Endothelial cell of umbilical vein (primary cell): ENCODE measurements around the gene HRH2. TPM values are rescaled to one million over a fixed set of nuclear protein-coding genes. Genes with fewer than 3 reads are reported as not detected.

Experiments
- BruUV-seq: library from RNA; stranded (reverse); fragments of 400-500 nt; replicated peaks from 2 replicates; lab custom pipeline; 2021; lab: Mats Ljungman, UMichigan
- CTCF ChIA-PET: fragments of 300-600, 350-600 bp; sonication (Branson Sonifier 250); formaldehyde crosslinking; loops from one replicate; lab custom pipeline; 2021; ENCODE audit warnings: antibody characterized with exemption, inconsistent platforms; lab: Charles Lee
- POLR2A ChIA-PET: fragments of 300-600, 350-600 bp; sonication (Branson Sonifier 250); formaldehyde crosslinking; loops from one replicate; lab custom pipeline; 2021; ENCODE audit warnings: antibody characterized with exemption, inconsistent platforms; lab: Charles Lee
- DNase-seq: peaks from one replicate; pipeline ENCODE4 v3.0.0-alpha.2; 2011; ENCODE audit warnings: low read depth, low spot score
- FAIRE-seq: peaks from 2 replicates; lab custom pipeline; 2011; peaks lifted over from hg19 to GRCh38; lab: Jason Lieb, UNC
- H2AFZ ChIP-seq: 2 replicates; pipeline ENCODE4 v1.6.0; 2012; ENCODE audit warnings: low read depth, low read length, control low read depth, inconsistent platforms
- H3K27ac ChIP-seq: 2 replicates; pipeline ENCODE4 v1.5.1; 2011; ENCODE audit warnings: low read depth, mild to moderate bottlenecking, control low read depth, low read length, moderate library complexity; ENCODE audit not compliant: insufficient read depth
- H3K27me3 ChIP-seq, 2 experiments: 2 replicates each; pipeline versions ENCODE4 v1.6.0 to v1.6.1; 2011; ENCODE audit warnings: low read length in 2 of 2, mixed read lengths in 1 of 2; ENCODE audit not compliant: control insufficient read depth in 2 of 2, insufficient read depth in 2 of 2
- H3K36me3 ChIP-seq, 2 experiments: 2 replicates in 1 of 2; 3 replicates in 1 of 2; pipeline ENCODE4 v1.5.1; 2011; ENCODE audit warnings: low read length in 2 of 2, mild to moderate bottlenecking in 1 of 2, moderate library complexity in 1 of 2; ENCODE audit not compliant: control insufficient read depth in 2 of 2, insufficient read depth in 2 of 2; ENCODE audit errors: extremely low read depth in 1 of 2
- H3K4me1 ChIP-seq: 3 replicates; pipeline ENCODE4 v1.5.1; 2011; ENCODE audit warnings: mild to moderate bottlenecking, low read length; ENCODE audit not compliant: control insufficient read depth, insufficient read depth; ENCODE audit errors: extremely low read depth
- H3K4me2 ChIP-seq: 2 replicates; pipeline ENCODE4 v1.6.1; 2011; ENCODE audit warnings: low read length, control low read depth, mixed read lengths; ENCODE audit not compliant: insufficient read depth
- H3K4me3 ChIP-seq, 3 experiments: fragments of 200-600 bp in 1 of 3; sonication (generic), shearing (Covaris generic) in 1 of 3; replicated peaks in 1 of 3; 2 replicates each; pipeline ENCODE4 v1.5.1; 2011 to 2016; ENCODE audit warnings: control low read depth in 3 of 3, low read length in 3 of 3, mild to moderate bottlenecking in 2 of 3, inconsistent platforms in 1 of 3, low read depth in 1 of 3, moderate library complexity in 1 of 3; ENCODE audit not compliant: insufficient read depth in 1 of 3
- H3K79me2 ChIP-seq: 2 replicates; pipeline ENCODE4 v1.6.0; 2012; ENCODE audit warnings: low read length, inconsistent platforms; ENCODE audit not compliant: control insufficient read depth, insufficient read depth
- H3K9ac ChIP-seq: replicated peaks from 2 replicates; pipeline ENCODE3; 2011; ENCODE audit warnings: low read length, control low read depth; ENCODE audit not compliant: insufficient read depth; ENCODE audit errors: extremely low read depth
- H3K9me1 ChIP-seq: replicated peaks from 3 replicates; pipeline ENCODE4 v1.6.0; 2011; ENCODE audit warnings: mild to moderate bottlenecking, low read length; ENCODE audit not compliant: control insufficient read depth, insufficient read depth; ENCODE audit errors: extremely low read depth
- H3K9me3 ChIP-seq: replicated peaks from 2 replicates; pipeline ENCODE4 v1.5.1; 2012; ENCODE audit warnings: low read length, inconsistent platforms; ENCODE audit not compliant: control insufficient read depth, insufficient read depth
- H4K20me1 ChIP-seq: replicated peaks from 2 replicates; pipeline ENCODE3; 2011; ENCODE audit warnings: mild to moderate bottlenecking, low read length; ENCODE audit not compliant: control insufficient read depth, insufficient read depth; ENCODE audit errors: extremely low read depth
- CTCF ChIP-seq, 2 donors: IDR thresholded peaks; 1 replicate in 1 of 2; 2 replicates in 1 of 2; pipeline ENCODE4 v1.5.1; 2011; ENCODE audit warnings: low read length in 2 of 2, mild to moderate bottlenecking in 2 of 2, moderate library complexity in 2 of 2, control low read depth in 1 of 2, inconsistent platforms in 1 of 2, low read depth in 1 of 2; ENCODE audit not compliant: insufficient read depth in 1 of 2; ENCODE audit errors: extremely low read depth in 1 of 2
- EZH2 ChIP-seq: IDR thresholded peaks from 2 replicates; pipeline ENCODE4 v1.6.1; 2012; ENCODE audit warnings: borderline replicate concordance, low read depth, mild to moderate bottlenecking, moderate library complexity, low read length, inconsistent platforms; ENCODE audit not compliant: severe bottlenecking
- FOS ChIP-seq: IDR thresholded peaks from 2 replicates; pipeline ENCODE4 v1.6.1; 2011; ENCODE audit warnings: mild to moderate bottlenecking, low read length, moderate library complexity, borderline replicate concordance; ENCODE audit not compliant: insufficient read depth
- GATA2 ChIP-seq: IDR thresholded peaks from 2 replicates; pipeline ENCODE4 v1.7.0; 2011; ENCODE audit warnings: low read depth, mild to moderate bottlenecking, moderate library complexity, mixed read lengths, low read length; ENCODE audit not compliant: insufficient read length, insufficient read depth
- JUN ChIP-seq: IDR thresholded peaks from 2 replicates; pipeline ENCODE4 v1.6.1; 2011; ENCODE audit warnings: borderline replicate concordance, low read depth; ENCODE audit not compliant: insufficient read length, insufficient read depth
- MYC ChIP-seq: IDR thresholded peaks from one replicate; pipeline ENCODE4 v1.6.1; 2011; ENCODE audit warnings: mild to moderate bottlenecking, low read depth, low read length
- POLR2A ChIP-seq: IDR thresholded peaks from 2 replicates; pipeline ENCODE4 v1.6.1; 2012; ENCODE audit warnings: low read depth, mild to moderate bottlenecking, control low read depth, low read length
- POLR2AphosphoS5 ChIP-seq: IDR thresholded peaks from 2 replicates; pipeline ENCODE4 v1.6.1; 2012; ENCODE audit warnings: low read depth, mild to moderate bottlenecking, control low read depth, low read length, moderate library complexity; ENCODE audit not compliant: insufficient read depth
- dilution Hi-C: fragments of 300-500 bp; cut with MboI; formaldehyde crosslinking; loops from one replicate; pipeline ENCODE4 v1.15.0; 2019; ENCODE audit warnings: low sequenced_read_pairs; ENCODE audit not compliant: extremely low pct_ligation_motif_present
- intact Hi-C: fragments of 100-400 bp; cut with micrococcal nuclease; formaldehyde crosslinking; loops from one replicate; pipeline ENCODE4 v1.10.0; 2022
- polyA plus RNA-seq, 4 experiments: library from polyadenylated mRNA; depleted of rRNA in 3 of 4; stranded (reverse) in 3 of 4; unstranded in 1 of 4; fragments of >200 nt; gene quantifications; 2 replicates each; pipeline versions ENCODE4 v1.2.1 to v1.2.3, GENCODE V29; 2011 to 2012; ENCODE audit warnings: missing spikeins in 1 of 4
- total RNA-seq: library from RNA; stranded (reverse); gene quantifications from 2 replicates; pipeline ENCODE4 v1.2.3, GENCODE V29; 2021
- TF ChIP-seq, protein P1 (sequence below): IDR thresholded peaks from 2 replicates; pipeline ENCODE4 v1.6.1; 2011; ENCODE audit not compliant: insufficient read depth, insufficient read length

Gene HRH2
- total and polyA plus RNA-seq, 2 donors (not counting 3 experiments of a cell fraction or from before 2014, with no cell fraction given) = not detected

- no peaks in the 10 kb centered on the region for H4K20me1 ChIP-seq
- POLR2A ChIA-PET = no interaction called here
- H3K4me3 ChIP-seq = no peak overlapping the region
- no peaks in the 10 kb centered on the region for H3K79me2 ChIP-seq
- TF ChIP-seq POLR2A (no peak), POLR2AphosphoS5 (no peak)
- H3K4me1 ChIP-seq = no peaks in the 10 kb centered on the region
- CTCF ChIA-PET = no interaction called here
- H3K9ac ChIP-seq = no peak overlapping the region
- no peak overlapping the region for H2AFZ ChIP-seq
- BruUV-seq = no TSS peak
- intact Hi-C loops (no loop called here), dilution Hi-C loops (no loop called here)
- H3K9me3 ChIP-seq = peaks cover 1% of the 10 kb centered on the region
- H3K36me3 ChIP-seq = no peaks in the 10 kb centered on the region
- DNase-seq (no peak), FAIRE-seq (no peak)
- no peaks in the 10 kb centered on the region for H3K9me1 ChIP-seq
- H3K27ac ChIP-seq = no peak overlapping the region
- H3K27me3 ChIP-seq = no peaks in the 10 kb centered on the region
- H3K4me2 ChIP-seq = no peak overlapping the region
These were observed 40.4 kb upstream of the HRH2 start for GRCh38 chr5:175617447-175617846.

- no peak overlapping the region for H3K4me2 ChIP-seq
- no peaks in the 10 kb centered on the region for H3K79me2 ChIP-seq
- FAIRE-seq = no peak
- no peak for DNase-seq
- H2AFZ ChIP-seq = no peak overlapping the region
- H3K36me3 ChIP-seq = no peaks in the 10 kb centered on the region
- no peaks in the 10 kb centered on the region for H3K9me1 ChIP-seq
- no peak overlapping the region for H3K9ac ChIP-seq
- H3K27ac ChIP-seq = no peak overlapping the region
- no TSS peak for BruUV-seq
- H4K20me1 ChIP-seq = no peaks in the 10 kb centered on the region
- ChIA-PET CTCF (no interaction called here), POLR2A (no interaction called here)
- H3K9me3 ChIP-seq = peaks cover 2% of the 10 kb centered on the region
- H3K4me3 ChIP-seq = no peak overlapping the region
- dilution Hi-C loops = no loop called here
- intact Hi-C loops = no loop called here
- TF ChIP-seq POLR2AphosphoS5 (no peak), FOS (no peak), GATA2 (no peak), MYC (no peak), EZH2 (no peak), POLR2A (no peak), CTCF (IDR thresholded peaks at IDR 0.05; ENCODE audit: extremely low read depth in 1 of 2, insufficient read depth in 1 of 2, low read depth in 1 of 2, low read length in 2 of 2) (no peak), JUN (no peak)
- TF ChIP-seq, protein P1, sequence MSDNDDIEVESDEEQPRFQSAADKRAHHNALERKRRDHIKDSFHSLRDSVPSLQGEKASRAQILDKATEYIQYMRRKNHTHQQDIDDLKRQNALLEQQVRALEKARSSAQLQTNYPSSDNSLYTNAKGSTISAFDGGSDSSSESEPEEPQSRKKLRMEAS = no peak
- H3K4me1 ChIP-seq = no peaks in the 10 kb centered on the region
- no peaks in the 10 kb centered on the region for H3K27me3 ChIP-seq
These were observed 37.3 kb upstream of the HRH2 start for GRCh38 chr5:175620527-175620926.
